Measurements from ENCODE around the gene KRTAP5-1. TPM values are rescaled to one million over a fixed set of nuclear protein-coding genes. Genes with fewer than 3 reads are reported as not detected.

KRTAP5-1 gene
- total RNA-seq, 1 donor from 2014 or later = not detected

- Mint-ChIP-seq H3K27me3 (ENCODE audit: low read depth) (no peaks in the 10 kb centered on the region), H3K9me3 (ENCODE audit: low read depth) (no peaks in the 10 kb centered on the region), H3K4me1 (ENCODE audit: low read depth) (peaks cover 29% of the 10 kb centered on the region), H3K4me3 (ENCODE audit: unreplicated experiment) (no peak overlapping the region), H3K27ac (ENCODE audit: unreplicated experiment) (no peak overlapping the region), H3K36me3 (ENCODE audit: low read depth) (peaks cover under 1% of the 10 kb centered on the region)
- TF ChIP-seq, protein P1, sequence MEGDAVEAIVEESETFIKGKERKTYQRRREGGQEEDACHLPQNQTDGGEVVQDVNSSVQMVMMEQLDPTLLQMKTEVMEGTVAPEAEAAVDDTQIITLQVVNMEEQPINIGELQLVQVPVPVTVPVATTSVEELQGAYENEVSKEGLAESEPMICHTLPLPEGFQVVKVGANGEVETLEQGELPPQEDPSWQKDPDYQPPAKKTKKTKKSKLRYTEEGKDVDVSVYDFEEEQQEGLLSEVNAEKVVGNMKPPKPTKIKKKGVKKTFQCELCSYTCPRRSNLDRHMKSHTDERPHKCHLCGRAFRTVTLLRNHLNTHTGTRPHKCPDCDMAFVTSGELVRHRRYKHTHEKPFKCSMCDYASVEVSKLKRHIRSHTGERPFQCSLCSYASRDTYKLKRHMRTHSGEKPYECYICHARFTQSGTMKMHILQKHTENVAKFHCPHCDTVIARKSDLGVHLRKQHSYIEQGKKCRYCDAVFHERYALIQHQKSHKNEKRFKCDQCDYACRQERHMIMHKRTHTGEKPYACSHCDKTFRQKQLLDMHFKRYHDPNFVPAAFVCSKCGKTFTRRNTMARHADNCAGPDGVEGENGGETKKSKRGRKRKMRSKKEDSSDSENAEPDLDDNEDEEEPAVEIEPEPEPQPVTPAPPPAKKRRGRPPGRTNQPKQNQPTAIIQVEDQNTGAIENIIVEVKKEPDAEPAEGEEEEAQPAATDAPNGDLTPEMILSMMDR (IDR thresholded peaks at IDR 0.05) = no peak
- DNase-seq (ENCODE audit: low spot score) = no peak
Observed at GRCh38 chr11:1562469-1563148, 22.5 kb downstream of the KRTAP5-1 start.

DNA sequence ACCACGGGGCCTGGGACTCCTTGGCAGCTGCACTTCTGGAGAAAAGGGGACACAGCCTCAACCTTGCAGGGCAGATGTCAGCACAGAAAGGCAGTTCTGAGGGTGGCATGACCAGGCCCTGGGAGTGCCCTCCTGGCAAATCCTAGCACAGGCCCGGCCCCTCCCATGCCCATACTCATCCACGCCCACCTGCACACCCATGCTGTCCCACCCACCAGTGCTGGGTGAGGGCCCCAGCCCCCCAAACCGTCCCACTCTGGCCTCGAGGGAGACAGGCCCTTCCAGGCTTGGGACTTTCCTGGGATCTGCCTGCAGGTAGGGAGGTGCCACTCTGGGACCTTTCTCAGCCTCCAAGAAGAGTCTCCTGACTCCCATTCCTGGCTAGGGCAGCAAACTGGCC, 23.1 kb downstream of the KRTAP5-1 start:
- TF ChIP-seq, protein P1 (IDR thresholded peaks at IDR 0.05) = no peak
- no peaks in the 10 kb centered on the region for H3K9me3 Mint-ChIP-seq (ENCODE audit: low read depth)
- peaks cover 30% of the 10 kb centered on the region for H3K4me1 Mint-ChIP-seq (ENCODE audit: low read depth)
- H3K27me3 Mint-ChIP-seq (ENCODE audit: low read depth) = no peaks in the 10 kb centered on the region
- H3K27ac Mint-ChIP-seq (ENCODE audit: unreplicated experiment) = no peak overlapping the region
- H3K36me3 Mint-ChIP-seq (ENCODE audit: low read depth) = peaks cover 1% of the 10 kb centered on the region
- DNase-seq (ENCODE audit: low spot score) = no peak
- no peak overlapping the region for H3K4me3 Mint-ChIP-seq (ENCODE audit: unreplicated experiment)

GRCh38 chr11:1561266-1561665, 23.8 kb downstream of the KRTAP5-1 start:
- no peaks in the 10 kb centered on the region for H3K27me3 Mint-ChIP-seq (ENCODE audit: low read depth)
- no peak overlapping the region for H3K27ac Mint-ChIP-seq (ENCODE audit: unreplicated experiment)
- no peak for DNase-seq (ENCODE audit: low spot score)
- H3K4me3 Mint-ChIP-seq (ENCODE audit: unreplicated experiment) = no peak overlapping the region
- peaks cover 1% of the 10 kb centered on the region for H3K36me3 Mint-ChIP-seq (ENCODE audit: low read depth)
- TF ChIP-seq, protein P1 (IDR thresholded peaks at IDR 0.05) = no peak
- H3K9me3 Mint-ChIP-seq (ENCODE audit: low read depth) = no peaks in the 10 kb centered on the region
- H3K4me1 Mint-ChIP-seq (ENCODE audit: low read depth) = peaks cover 30% of the 10 kb centered on the region

GRCh38 chr11:1560649-1561251, 24.3 kb downstream of the KRTAP5-1 start:
- Mint-ChIP-seq H3K27ac (ENCODE audit: unreplicated experiment) (no peak overlapping the region), H3K27me3 (ENCODE audit: low read depth) (no peaks in the 10 kb centered on the region), H3K9me3 (ENCODE audit: low read depth) (no peaks in the 10 kb centered on the region), H3K4me3 (ENCODE audit: unreplicated experiment) (no peak overlapping the region), H3K4me1 (ENCODE audit: low read depth) (peaks cover 30% of the 10 kb centered on the region), H3K36me3 (ENCODE audit: low read depth) (peaks cover 1% of the 10 kb centered on the region)
- DNase-seq (ENCODE audit: low spot score) = no peak
- TF ChIP-seq, protein P1 (IDR thresholded peaks at IDR 0.05) = peak; percentile 11

DNA sequence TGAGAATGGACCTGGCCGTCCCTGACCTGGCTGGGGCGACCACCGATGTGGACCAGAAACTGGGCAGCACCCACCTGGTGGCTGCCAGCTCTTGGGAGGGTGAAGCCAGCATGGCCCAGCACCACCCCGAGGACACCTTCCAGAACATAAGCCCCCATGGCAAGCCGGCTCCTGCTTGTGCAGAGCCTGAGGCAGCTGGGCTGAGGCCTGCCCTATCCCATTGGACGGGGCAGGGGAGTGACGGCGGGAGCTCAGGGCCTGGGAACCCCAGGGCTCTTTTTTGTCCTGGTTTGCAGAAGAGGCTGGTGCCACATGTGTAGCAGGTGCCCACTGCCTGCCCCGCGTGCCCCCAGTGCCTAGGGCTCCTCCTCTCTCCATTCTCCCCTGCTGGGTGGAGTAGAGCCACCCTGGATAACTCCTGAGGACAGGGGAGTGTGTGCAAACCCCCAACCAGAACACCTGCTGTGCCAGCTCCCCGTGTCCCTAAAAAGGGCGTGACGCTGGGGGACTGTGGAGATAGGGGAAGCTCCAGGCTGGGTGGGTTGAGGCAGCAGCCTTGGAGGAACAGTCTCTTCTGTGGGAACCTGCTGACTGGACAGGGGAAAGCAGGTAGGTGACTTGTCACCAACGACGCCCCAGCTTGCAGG, 25.0 kb downstream of the KRTAP5-1 start:
- Mint-ChIP-seq H3K27ac (ENCODE audit: unreplicated experiment) (peak overlapping the region; percentile 98), H3K4me1 (ENCODE audit: low read depth) (peaks cover 30% of the 10 kb centered on the region), H3K4me3 (ENCODE audit: unreplicated experiment) (no peak overlapping the region), H3K27me3 (ENCODE audit: low read depth) (no peaks in the 10 kb centered on the region), H3K9me3 (ENCODE audit: low read depth) (no peaks in the 10 kb centered on the region), H3K36me3 (ENCODE audit: low read depth) (peaks cover 1% of the 10 kb centered on the region)
- TF ChIP-seq, protein P1 (IDR thresholded peaks at IDR 0.05) = no peak
- DNase-seq (ENCODE audit: low spot score) = no peak

Measured in chondrocyte (in vitro differentiated cells).